Thoracic aorta (tissue), 2 donors: ENCODE data around the gene DENND2A. TPM values are rescaled to one million over a fixed set of nuclear protein-coding genes. Genes with fewer than 3 reads are reported as not detected.
A peak's percentile ranks its signal among the peaks of the same experiment; 100 is the strongest.

Source experiments
- ATAC-seq: fragments of 150-250 bp; one replicate; pipeline ENCODE4 v1.8.0; 2017; ENCODE audit warnings: low read depth; ENCODE audit not compliant: insufficient number of reproducible peaks, low FRiP score
- DNase-seq: peaks from one replicate; pipeline ENCODE4 v3.0.0-alpha.2; 2020; ENCODE audit warnings: low spot score
- H3K27ac ChIP-seq, 2 donors: fragments of 200-600 bp; sonication (generic); 1 replicate in 1 of 2; 2 replicates in 1 of 2; pipeline ENCODE4 v1.5.1; 2016; ENCODE audit warnings: mild to moderate bottlenecking in 2 of 2, moderate library complexity in 2 of 2
- H3K27me3 ChIP-seq: fragments of 200-600 bp; sonication (generic); replicated peaks from 2 replicates; pipeline ENCODE4 v1.6.0; 2016; ENCODE audit warnings: mild to moderate bottlenecking; ENCODE audit not compliant: insufficient read depth
- H3K36me3 ChIP-seq: fragments of 200-600 bp; sonication (generic); one replicate; pipeline ENCODE4 v1.5.1; 2016
- H3K4me1 ChIP-seq, 2 donors: fragments of 200-600 bp; sonication (generic); 1 replicate in 1 of 2; 2 replicates in 1 of 2; pipeline versions ENCODE4 v1.5.1 to v1.6.0; 2016; ENCODE audit warnings: low read depth in 2 of 2, mild to moderate bottlenecking in 1 of 2; ENCODE audit not compliant: control insufficient read depth in 1 of 2
- H3K4me3 ChIP-seq: fragments of 200-600 bp; sonication (generic); 2 replicates; pipeline ENCODE4 v1.5.1; 2016; ENCODE audit warnings: mild to moderate bottlenecking
- H3K9me3 ChIP-seq: fragments of 200-600 bp; sonication (generic); 2 replicates; pipeline ENCODE4 v1.5.1; 2016
- total RNA-seq, 2 donors: library from RNA; depleted of rRNA; stranded (reverse); fragments of >200 nt; gene quantifications; one replicate each; pipeline versions ENCODE4 v1.1.0 to v1.2.3, GENCODE V29; 2016
- TF ChIP-seq, protein P1 (sequence below): fragments of 200-600 bp; sonication (generic); IDR thresholded peaks from one replicate; pipeline ENCODE4 v1.5.1; 2019; ENCODE audit warnings: antibody characterized with exemption

DENND2A gene
- total RNA-seq, 2 donors from 2014 or later, result 4.9 to 5.1 TPM

DNA sequence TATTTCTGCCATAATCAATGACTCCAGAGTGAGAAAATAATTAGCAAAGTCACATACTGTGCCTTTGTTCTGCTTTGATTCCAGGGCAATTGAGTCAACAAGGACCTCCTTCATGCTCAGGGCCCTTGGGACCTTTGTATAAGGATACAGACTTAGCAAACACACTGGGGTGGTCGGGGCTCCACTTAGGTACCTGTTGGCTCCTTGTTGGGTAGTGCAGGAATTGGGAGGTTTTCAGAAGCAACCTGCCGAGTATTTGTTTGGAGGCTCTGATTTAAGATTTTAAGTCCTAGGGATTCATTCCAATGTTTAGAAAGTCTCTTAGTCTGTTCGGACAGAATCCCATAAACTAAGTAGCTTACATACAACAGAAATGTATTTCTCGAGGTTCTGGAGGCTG, 35.1 kb upstream of the DENND2A start:
- no peak overlapping the region for H3K27ac ChIP-seq
- no peak for ATAC-seq

GRCh38 chr7:140674899-140675701, 34.5 kb upstream of the DENND2A start:
- no peak for DNase-seq
- peaks cover 3% of the 10 kb centered on the region for H3K36me3 ChIP-seq
- no peaks in the 10 kb centered on the region for H3K27me3 ChIP-seq
- TF ChIP-seq, protein P1, sequence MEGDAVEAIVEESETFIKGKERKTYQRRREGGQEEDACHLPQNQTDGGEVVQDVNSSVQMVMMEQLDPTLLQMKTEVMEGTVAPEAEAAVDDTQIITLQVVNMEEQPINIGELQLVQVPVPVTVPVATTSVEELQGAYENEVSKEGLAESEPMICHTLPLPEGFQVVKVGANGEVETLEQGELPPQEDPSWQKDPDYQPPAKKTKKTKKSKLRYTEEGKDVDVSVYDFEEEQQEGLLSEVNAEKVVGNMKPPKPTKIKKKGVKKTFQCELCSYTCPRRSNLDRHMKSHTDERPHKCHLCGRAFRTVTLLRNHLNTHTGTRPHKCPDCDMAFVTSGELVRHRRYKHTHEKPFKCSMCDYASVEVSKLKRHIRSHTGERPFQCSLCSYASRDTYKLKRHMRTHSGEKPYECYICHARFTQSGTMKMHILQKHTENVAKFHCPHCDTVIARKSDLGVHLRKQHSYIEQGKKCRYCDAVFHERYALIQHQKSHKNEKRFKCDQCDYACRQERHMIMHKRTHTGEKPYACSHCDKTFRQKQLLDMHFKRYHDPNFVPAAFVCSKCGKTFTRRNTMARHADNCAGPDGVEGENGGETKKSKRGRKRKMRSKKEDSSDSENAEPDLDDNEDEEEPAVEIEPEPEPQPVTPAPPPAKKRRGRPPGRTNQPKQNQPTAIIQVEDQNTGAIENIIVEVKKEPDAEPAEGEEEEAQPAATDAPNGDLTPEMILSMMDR, result no peak
- no peaks in the 10 kb centered on the region for H3K9me3 ChIP-seq
- no peak overlapping the region for H3K4me3 ChIP-seq
- peak; percentile 47 for ATAC-seq
- peaks cover 0 to 30% of the 10 kb centered on the region in 2 donors for H3K4me1 ChIP-seq
- no peak overlapping the region for H3K27ac ChIP-seq

More for the DNA sequence above, 35.1 kb upstream of the DENND2A start:
- Histone ChIP-seq H3K36me3 (peaks cover 3% of the 10 kb centered on the region), H3K9me3 (no peaks in the 10 kb centered on the region), H3K27me3 (no peaks in the 10 kb centered on the region), H3K4me1 (peaks cover 0 to 30% of the 10 kb centered on the region in 2 donors), H3K4me3 (no peak overlapping the region)
- TF ChIP-seq, protein P1, result no peak
- no peak for DNase-seq

- Histone ChIP-seq H3K9me3 (no peaks in the 10 kb centered on the region), H3K4me3 (no peak overlapping the region), H3K36me3 (peaks cover 3% of the 10 kb centered on the region), H3K4me1 (peaks cover 0 to 30% of the 10 kb centered on the region in 2 donors), H3K27me3 (no peaks in the 10 kb centered on the region), H3K27ac (no peak overlapping the region)
- ATAC-seq, result no peak
- no peak for DNase-seq
- TF ChIP-seq, protein P1, result no peak
Observed at GRCh38 chr7:140674356-140674800, 33.8 kb upstream of the DENND2A start.

DNA sequence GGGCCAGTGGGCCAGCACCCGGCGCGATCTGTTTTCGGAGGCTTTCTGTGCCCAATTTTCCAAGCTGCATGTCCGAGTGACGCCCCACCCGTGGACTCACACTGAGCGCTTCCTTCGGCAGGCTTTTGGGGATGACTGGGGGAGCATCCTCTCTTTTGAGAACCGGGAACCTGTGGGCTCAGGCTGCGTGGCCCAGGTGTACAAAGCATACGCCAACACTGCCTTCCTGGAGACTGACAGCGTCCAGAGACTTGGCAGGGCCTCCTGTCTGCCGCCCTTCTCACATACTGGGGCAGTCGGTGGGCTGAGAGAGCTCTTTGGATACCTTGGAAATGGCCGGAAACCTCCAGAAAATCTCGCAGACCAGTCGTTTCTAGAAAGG, 33.2 kb upstream of the DENND2A start:
- ATAC-seq, result no peak
- Histone ChIP-seq H3K4me3 (peak overlapping the region; percentile 80), H3K27ac (peak overlapping the region; percentile 70 to 71), H3K27me3 (no peaks in the 10 kb centered on the region), H3K9me3 (no peaks in the 10 kb centered on the region), H3K4me1 (peaks cover 0 to 30% of the 10 kb centered on the region in 2 donors), H3K36me3 (no peaks in the 10 kb centered on the region)
- DNase-seq, result no peak
- TF ChIP-seq, protein P1, result no peak

GRCh38 chr7:140673063-140673773, 32.6 kb upstream of the DENND2A start:
- ATAC-seq (no peak), DNase-seq (no peak)
- TF ChIP-seq, protein P1, result no peak
- H3K4me3 ChIP-seq, result peak overlapping the region; percentile 80
- H3K27ac ChIP-seq, result peak overlapping the region; percentile 70 to 71
- H3K9me3 ChIP-seq, result no peaks in the 10 kb centered on the region
- peaks cover 0 to 30% of the 10 kb centered on the region in 2 donors for H3K4me1 ChIP-seq
- H3K36me3 ChIP-seq, result no peaks in the 10 kb centered on the region
- no peaks in the 10 kb centered on the region for H3K27me3 ChIP-seq
